ENCODE results near the gene PROZ.

PROZ gene

GRCh38 chr13:113208421-113209335 lies 50.2 kb downstream of the PROZ start, which contains the start of gene PCID2 (continued):
- peak; percentile 61 for TF ChIP-seq REST (tag by site-specific recombination; IDR thresholded peaks at IDR 0.05)
- TF ChIP-seq ZNF248 (tag by site-specific recombination; IDR thresholded peaks at IDR 0.05) = no peak
- TF ChIP-seq ZNF830 (tag by site-specific recombination; IDR thresholded peaks at IDR 0.05; ENCODE audit: low read depth) = no peak
- TF ChIP-seq ZNF791 (tag by site-specific recombination; IDR thresholded peaks at IDR 0.05) = no peak
- peak; percentile 79; the same call in 1 of the 2 replicates for TF ChIP-seq ZNF580 (tag by site-specific recombination; IDR thresholded peaks at IDR 0.05)
- TF ChIP-seq SP7 (tag by site-specific recombination; IDR thresholded peaks at IDR 0.05) = peak; percentile 94
- TF ChIP-seq ZNF561 (tag by site-specific recombination; IDR thresholded peaks at IDR 0.05; ENCODE audit: borderline replicate concordance) = peak; percentile 95
- no peak for TF ChIP-seq ZNF266 (tag by site-specific recombination; IDR thresholded peaks at IDR 0.05; ENCODE audit: low read depth)
- TF ChIP-seq ZNF518A (tag by site-specific recombination; conservative IDR thresholded peaks at IDR 0.05; ENCODE audit: low read depth) = peak; percentile 52; the same call in 1 of the 2 replicates
- peak; percentile 71 for TF ChIP-seq ZBTB6 (tag by site-specific recombination; IDR thresholded peaks at IDR 0.05)
- TF ChIP-seq ZNF843 (tag by site-specific recombination; IDR thresholded peaks at IDR 0.05) = peak; percentile 77
- TF ChIP-seq ZNF302 (tag by site-specific recombination; IDR thresholded peaks at IDR 0.05; ENCODE audit: low read depth) = no peak
- no peak for TF ChIP-seq ZNF19 (tag by site-specific recombination; IDR thresholded peaks at IDR 0.05; ENCODE audit: low read depth)
- no peak for TF ChIP-seq ZNF155 (tag by site-specific recombination; IDR thresholded peaks at IDR 0.05)
- TF ChIP-seq HOXC10 (CRISPR knock-in tag; IDR thresholded peaks at IDR 0.05) = no peak
- TF ChIP-seq ZBTB10 (tag by site-specific recombination; IDR thresholded peaks at IDR 0.05) = peak; percentile 96
- no peak; the same call in 1 of the 2 replicates for TF ChIP-seq ZNF488 (tag by site-specific recombination; IDR thresholded peaks at IDR 0.05)
- peak; percentile 87 for TF ChIP-seq ZBTB7A (tag by site-specific recombination; IDR thresholded peaks at IDR 0.05; ENCODE audit: low read depth)
- TF ChIP-seq ZNF26 (tag by site-specific recombination; IDR thresholded peaks at IDR 0.05) = no peak
- peak; percentile 100 for TF ChIP-seq ZNF501 (tag by site-specific recombination; IDR thresholded peaks at IDR 0.05)
- TF ChIP-seq ZSCAN23 (tag by site-specific recombination; IDR thresholded peaks at IDR 0.05) = peak; percentile 97
